WTC11 (cell line): Measurements from ENCODE around the gene NT5DC1.

ENCODE experiments used
- ATF3 ChIP-seq: sonication (generic); formaldehyde crosslinking; conservative IDR thresholded peaks from 2 replicates; pipeline ENCODE4 v1.8.1; 2022; ENCODE audit warnings: mild to moderate bottlenecking, missing genetic modification reagents
- CTCF ChIP-seq: fragments of 200-600 bp; IDR thresholded peaks from 2 replicates; pipeline ENCODE4 v1.8.0; 2022; ENCODE audit warnings: antibody characterized with exemption
- EMX1 ChIP-seq: fragments of 250-450 bp; sonication (Bioruptor Pico); IDR thresholded peaks from 2 replicates; pipeline ENCODE4 v1.8.0; 2021; ENCODE audit warnings: mild to moderate bottlenecking
- FOXP1 ChIP-seq: sonication (generic); formaldehyde crosslinking; IDR thresholded peaks from 2 replicates; pipeline ENCODE4 v1.8.0; 2022; ENCODE audit warnings: missing genetic modification reagents, mild to moderate bottlenecking, moderate library complexity, borderline replicate concordance
- KAT7 ChIP-seq: sonication (generic); formaldehyde crosslinking; IDR thresholded peaks from 2 replicates; pipeline ENCODE4 v1.8.1; 2023; ENCODE audit warnings: missing genetic modification reagents, mild to moderate bottlenecking, borderline replicate concordance
- MLX ChIP-seq: sonication (generic); formaldehyde crosslinking; IDR thresholded peaks from 2 replicates; pipeline ENCODE4 v1.8.1; 2023; ENCODE audit warnings: mild to moderate bottlenecking, missing genetic modification reagents, moderate library complexity
- MYBL2 ChIP-seq: sonication (generic); formaldehyde crosslinking; IDR thresholded peaks from 2 replicates; pipeline ENCODE4 v1.8.1; 2023; ENCODE audit warnings: mild to moderate bottlenecking, moderate library complexity, missing genetic modification reagents
- USF1 ChIP-seq: sonication (generic); formaldehyde crosslinking; IDR thresholded peaks from 2 replicates; pipeline ENCODE4 v1.8.0; 2022; ENCODE audit warnings: mild to moderate bottlenecking, missing genetic modification reagents
- USF2 ChIP-seq: sonication (generic); formaldehyde crosslinking; IDR thresholded peaks from 2 replicates; pipeline ENCODE4 v1.8.1; 2023; ENCODE audit warnings: mild to moderate bottlenecking, missing genetic modification reagents, moderate library complexity
- ZSCAN18 ChIP-seq: fragments of 250-450 bp; sonication (Bioruptor Pico); IDR thresholded peaks from 2 replicates; pipeline ENCODE4 v2.1.2; 2022; ENCODE audit warnings: mild to moderate bottlenecking, moderate library complexity

- TF ChIP-seq CTCF (no peak), MLX (CRISPR knock-in tag) (no peak), EMX1 (CRISPR knock-in tag) (no peak), FOXP1 (no peak), KAT7 (CRISPR knock-in tag) (no peak), USF1 (CRISPR knock-in tag) (no peak), ATF3 (CRISPR knock-in tag) (no peak), USF2 (CRISPR knock-in tag) (no peak), MYBL2 (no peak), ZSCAN18 (CRISPR knock-in tag) (no peak)
These were observed 32.8 kb downstream of the NT5DC1 start for GRCh38 chr6:116133453-116133852.
